Measurements from ENCODE around the gene HECTD4.
"Not testable (repeated sequence)": the region's sequence is repeated elsewhere in the genome, so short reads cannot be mapped to it uniquely, and the experiment has no call there.

Gene HECTD4

DNA sequence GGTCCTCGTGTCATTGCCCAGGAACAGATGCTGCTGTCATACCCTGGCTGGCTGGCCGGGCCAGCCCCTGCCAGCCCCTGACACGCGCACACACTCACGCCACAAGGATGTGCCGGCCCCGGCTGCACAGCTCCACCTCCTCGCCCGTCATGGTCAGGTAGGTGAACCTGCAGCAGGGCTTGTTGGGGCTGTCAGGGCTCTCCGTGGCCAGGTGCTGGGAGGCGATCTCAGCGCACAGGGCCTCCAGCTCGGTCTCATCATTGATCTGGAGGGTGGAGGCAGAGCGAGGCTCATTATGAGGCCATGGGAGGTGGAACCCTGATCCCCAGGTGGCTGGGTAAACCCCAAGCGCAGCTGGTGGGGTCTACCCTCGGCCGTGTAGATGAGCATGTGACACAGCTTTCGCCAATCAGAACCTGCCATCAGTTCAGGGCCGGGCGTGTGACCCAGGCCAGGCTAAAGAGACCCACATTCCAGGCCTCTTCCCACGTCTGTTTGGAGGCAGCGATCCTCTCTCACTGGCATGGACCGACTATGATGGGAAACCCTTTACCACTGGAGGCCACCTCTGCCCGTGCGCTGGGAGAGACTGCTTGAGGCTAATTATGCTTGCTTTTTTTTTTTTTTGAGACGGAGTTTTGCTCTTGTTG lies 218.1 kb downstream of the HECTD4 start:
- no peak overlapping the region for H3K27ac ChIP-seq
- TF ChIP-seq, protein P1, sequence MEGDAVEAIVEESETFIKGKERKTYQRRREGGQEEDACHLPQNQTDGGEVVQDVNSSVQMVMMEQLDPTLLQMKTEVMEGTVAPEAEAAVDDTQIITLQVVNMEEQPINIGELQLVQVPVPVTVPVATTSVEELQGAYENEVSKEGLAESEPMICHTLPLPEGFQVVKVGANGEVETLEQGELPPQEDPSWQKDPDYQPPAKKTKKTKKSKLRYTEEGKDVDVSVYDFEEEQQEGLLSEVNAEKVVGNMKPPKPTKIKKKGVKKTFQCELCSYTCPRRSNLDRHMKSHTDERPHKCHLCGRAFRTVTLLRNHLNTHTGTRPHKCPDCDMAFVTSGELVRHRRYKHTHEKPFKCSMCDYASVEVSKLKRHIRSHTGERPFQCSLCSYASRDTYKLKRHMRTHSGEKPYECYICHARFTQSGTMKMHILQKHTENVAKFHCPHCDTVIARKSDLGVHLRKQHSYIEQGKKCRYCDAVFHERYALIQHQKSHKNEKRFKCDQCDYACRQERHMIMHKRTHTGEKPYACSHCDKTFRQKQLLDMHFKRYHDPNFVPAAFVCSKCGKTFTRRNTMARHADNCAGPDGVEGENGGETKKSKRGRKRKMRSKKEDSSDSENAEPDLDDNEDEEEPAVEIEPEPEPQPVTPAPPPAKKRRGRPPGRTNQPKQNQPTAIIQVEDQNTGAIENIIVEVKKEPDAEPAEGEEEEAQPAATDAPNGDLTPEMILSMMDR (IDR thresholded peaks at IDR 0.05): no peak
- TF ChIP-seq ZFX (IDR thresholded peaks at IDR 0.05; ENCODE audit: borderline replicate concordance): no peak

DNA sequence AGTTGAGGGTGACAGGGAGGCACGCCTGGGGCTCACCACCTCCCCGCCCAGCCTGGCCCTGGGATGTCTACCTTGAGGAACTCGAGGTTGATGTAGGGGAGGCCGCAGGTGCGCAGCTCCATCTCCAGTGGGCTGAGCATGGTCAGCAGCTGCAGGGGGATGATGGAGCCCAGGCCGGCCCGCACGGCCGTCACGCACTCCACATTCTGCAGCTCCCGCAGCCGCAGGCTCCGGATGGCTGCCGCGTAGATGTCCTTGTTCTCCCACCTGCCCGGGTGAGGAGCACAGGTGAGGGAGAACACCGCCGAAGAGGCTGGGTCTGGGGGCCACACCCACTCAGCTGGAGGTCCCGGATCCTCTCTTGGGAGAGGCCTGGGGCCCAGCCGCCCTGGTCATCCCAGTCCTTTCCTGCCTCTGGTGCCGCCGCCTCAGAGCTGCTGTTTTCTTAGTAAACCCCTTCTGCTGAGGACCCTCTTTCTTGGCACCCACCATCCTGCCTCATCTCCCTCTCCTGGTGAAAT lies 218.7 kb downstream of the HECTD4 start:
- no peak overlapping the region for H3K27ac ChIP-seq
- TF ChIP-seq, protein P1 (IDR thresholded peaks at IDR 0.05): no peak
- TF ChIP-seq ZFX (IDR thresholded peaks at IDR 0.05; ENCODE audit: borderline replicate concordance): no peak

DNA sequence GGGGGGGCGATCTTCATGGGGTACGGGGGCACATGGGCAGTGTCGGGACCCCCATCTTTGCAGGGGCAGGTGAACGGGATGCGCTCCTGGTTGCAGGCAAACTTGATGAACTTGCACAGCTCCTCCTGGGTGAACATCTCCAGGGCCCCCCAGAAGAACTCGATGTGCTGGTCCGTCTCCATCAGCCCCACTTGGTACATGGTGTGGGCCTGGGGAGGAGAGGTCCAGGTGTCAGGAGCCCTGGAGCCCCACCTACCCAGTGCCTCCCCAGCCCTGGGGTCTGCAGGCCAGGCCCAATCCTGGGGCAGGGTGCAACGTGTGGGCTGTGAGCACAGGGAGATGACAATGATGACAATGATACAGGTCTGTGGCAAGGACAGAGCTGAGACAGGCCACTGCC lies 219.2 kb downstream of the HECTD4 start:
- TF ChIP-seq, protein P1 (IDR thresholded peaks at IDR 0.05): no peak
- H3K27ac ChIP-seq: no peak overlapping the region

DNA sequence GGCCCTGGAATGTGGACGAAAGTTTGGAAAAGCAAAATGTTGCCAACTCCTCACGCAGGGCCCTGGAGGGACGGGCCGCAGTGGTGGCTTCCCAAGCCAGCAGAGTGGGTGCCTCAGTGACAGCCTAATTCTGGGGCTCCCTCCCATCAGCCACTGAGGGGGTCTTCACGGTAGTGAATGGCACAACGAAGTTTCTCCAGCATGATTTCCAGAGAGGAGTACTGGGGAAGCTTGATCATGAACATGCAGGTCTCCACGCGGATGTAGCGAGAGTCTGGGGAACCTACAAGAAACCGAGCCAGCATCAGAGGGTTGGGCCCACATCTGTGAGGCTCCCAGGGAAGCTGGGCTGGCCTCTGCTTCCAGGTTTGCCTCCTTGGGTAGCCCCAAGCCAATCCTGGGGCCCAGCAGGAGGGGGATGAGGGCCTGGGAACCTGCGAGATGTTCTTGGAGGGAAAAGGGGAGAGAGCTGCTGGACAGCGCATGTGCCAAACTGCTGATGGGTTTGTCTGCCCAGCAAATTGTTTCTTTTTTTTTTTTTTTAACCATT lies 219.9 kb downstream of the HECTD4 start:
- no peak overlapping the region for H3K27ac ChIP-seq
- no peak for TF ChIP-seq ZFX (IDR thresholded peaks at IDR 0.05; ENCODE audit: borderline replicate concordance)
- TF ChIP-seq, protein P1 (IDR thresholded peaks at IDR 0.05): no peak

DNA sequence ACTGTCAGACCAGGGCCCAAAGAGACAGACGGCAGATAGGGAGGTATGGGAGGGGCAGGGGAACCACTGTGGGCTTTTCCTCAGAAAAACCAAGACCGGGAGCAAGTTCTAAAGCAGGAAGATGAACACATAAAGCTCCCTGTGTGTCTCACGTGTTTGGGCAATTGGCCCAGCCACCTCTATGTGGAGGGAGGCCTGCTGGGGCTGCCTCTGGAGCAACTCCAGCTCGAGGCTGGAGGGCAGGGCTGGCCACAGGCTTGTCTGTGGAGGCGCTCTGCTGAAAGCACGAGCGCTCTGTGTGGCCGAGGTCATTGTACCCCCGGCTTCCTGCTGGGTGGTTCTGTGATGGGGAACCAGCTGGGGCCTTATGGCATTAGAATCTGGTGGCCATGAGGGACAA lies 220.5 kb downstream of the HECTD4 start:
- no peak for TF ChIP-seq ZFX (IDR thresholded peaks at IDR 0.05; ENCODE audit: borderline replicate concordance)
- TF ChIP-seq, protein P1 (IDR thresholded peaks at IDR 0.05): no peak
- no peak overlapping the region for H3K27ac ChIP-seq

DNA sequence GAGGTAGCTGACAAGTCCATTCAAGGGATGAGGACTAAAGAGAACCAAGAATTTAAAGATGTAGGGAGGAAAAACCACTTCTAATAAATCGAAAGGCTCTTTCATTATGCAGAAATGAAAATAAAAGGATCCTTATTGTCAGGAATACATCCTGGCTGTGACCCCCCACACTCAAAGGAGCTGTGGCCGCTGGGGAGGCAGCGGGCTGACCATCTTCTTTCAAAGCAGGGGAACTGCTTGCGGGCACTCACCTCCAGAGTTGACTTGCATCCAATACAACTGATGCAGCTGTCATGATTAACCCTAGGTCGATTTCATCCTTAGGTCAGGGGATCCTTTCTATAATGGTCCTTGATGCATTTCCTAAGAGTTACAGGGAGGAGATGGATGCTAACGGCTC lies 221.6 kb downstream of the HECTD4 start:
- H3K27ac ChIP-seq: no peak overlapping the region
- no peak for TF ChIP-seq ZFX (IDR thresholded peaks at IDR 0.05; ENCODE audit: borderline replicate concordance)
- TF ChIP-seq, protein P1 (IDR thresholded peaks at IDR 0.05): no peak

DNA sequence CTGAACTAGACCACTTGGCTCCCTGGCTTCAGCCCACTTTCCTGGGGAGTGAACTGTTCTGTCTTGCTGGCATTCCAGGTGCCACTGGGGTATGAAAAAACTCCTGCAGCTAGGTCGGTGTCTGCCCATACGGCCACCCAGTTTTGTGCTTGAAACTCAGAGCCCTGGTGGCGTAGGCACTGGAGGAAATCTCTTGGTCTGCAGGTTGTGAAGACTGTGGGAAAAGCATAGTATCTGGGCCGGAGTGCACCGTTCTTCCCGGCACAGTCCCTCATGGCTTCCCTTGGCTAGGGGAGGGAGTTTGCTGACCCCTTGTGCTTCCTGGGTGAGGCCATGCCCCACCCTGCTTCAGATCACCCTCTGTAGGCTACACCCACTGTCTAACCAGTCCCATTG lies 223.1 kb downstream of the HECTD4 start:
- H3K27ac ChIP-seq: no peak overlapping the region
- TF ChIP-seq ZFX (IDR thresholded peaks at IDR 0.05; ENCODE audit: borderline replicate concordance): no peak
- TF ChIP-seq, protein P1 (IDR thresholded peaks at IDR 0.05): no peak

DNA sequence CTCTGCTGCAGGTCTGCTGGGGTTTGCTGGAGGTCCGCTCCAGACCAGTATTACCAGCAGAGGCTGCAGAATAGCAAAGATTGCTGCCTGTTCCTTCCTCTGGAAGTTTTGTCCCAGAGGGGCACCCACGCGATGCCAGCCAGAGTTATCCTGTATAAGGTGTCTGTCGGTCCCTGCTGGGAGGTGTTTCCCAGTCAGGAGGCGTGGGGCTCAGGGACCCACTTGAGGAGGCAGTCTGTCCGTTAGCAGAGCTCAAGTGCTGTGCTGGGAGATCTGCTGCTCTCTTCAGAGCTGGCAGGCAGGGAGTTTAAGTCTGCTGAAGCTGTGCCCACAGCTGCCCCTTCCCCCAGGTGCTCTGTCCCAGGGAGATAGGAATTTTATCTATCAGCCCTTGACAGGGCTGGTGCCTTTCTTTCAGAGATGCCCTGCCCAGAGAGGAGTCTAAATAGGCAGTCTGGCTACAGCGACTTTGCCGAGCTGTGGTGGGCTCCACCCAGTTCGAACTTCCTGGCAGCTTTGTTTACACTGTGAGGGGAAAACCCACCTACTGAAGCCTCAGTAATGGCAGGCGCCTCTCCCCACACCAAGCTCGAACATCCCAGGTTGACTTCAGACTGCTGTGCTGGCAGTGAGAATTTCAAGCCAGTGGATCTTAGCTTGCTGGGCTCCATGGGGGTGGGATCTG lies 223.6 kb downstream of the HECTD4 start:
- not testable (repeated sequence) for H3K27ac ChIP-seq
